T47D (cell line): ENCODE results near the gene TUBB4B.

Experiments
- DNase-seq, 2 experiments: peaks; one replicate each; pipeline versions ENCODE4 v3.0.0 to v3.0.0-alpha.2; 2011 to 2012; ENCODE audit warnings: low read depth in 1 of 2, low spot score in 1 of 2
- JUND ChIP-seq: IDR thresholded peaks from 2 replicates; pipeline ENCODE4 v1.6.1; 2012; ENCODE audit warnings: low read depth
- in situ Hi-C: cut with HindIII; loops from 2 replicates; pipeline ENCODE4 v1.10.0; 2016; ENCODE audit warnings: low sequenced_read_pairs, low pct_unique_long_range_greater_than_20kb

The TUBB4B gene

GRCh38 chr9:137247135-137247915 lies 6.2 kb downstream of the TUBB4B start:
- no peak for DNase-seq
- no peak for TF ChIP-seq JUND
- in situ Hi-C loops, result no loop called here

- in situ Hi-C loops, result no loop called here
These were observed 6.8 kb downstream of the TUBB4B start for GRCh38 chr9:137247916-137248175.

DNA sequence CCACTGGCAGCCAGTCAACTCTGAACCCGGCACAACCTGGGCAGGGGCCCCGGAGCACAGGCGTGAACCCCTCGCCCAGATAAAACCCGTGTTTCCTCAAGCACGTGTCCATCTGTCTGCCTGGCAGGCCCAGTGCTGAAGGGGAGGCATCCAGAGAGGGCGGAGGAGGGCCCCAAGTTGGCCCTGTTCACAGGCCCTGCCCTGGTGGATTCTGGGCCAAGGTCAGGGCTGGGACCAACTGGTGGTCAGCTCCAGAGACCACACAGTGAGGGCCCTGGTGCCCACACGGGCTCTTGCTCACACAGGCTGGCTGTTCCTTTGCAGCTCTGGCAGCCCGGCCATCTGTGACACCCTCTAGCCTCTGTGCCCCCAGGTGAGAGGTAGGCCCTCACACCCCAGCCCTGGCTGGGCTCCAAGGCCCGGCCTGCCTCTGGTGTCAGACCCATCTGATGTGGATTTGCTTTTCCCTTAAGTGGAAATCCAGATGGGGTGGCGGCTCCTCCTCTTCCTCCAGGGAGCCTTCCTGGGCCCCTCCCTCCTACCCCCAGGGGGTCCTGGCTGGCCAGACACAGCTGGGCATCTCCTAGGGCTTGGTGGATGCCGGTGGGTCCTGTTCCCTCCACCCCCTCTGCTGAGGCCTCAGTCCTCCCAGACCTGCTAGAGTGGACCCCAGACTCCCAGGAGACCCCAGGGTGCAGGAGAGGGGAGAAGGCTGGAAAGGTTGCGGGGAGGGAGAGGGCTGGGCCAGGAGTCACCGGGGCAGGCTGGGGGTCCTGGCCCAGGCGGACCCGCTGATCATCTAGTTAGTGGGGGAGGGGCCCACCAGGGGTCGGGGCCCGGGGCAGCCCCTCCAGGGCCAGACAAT lies 9.5 kb downstream of the TUBB4B start:
- in situ Hi-C loops, result no loop called here
- no peak for TF ChIP-seq JUND
- no peak for DNase-seq

More at GRCh38 chr9:137247916-137248175, 6.8 kb downstream of the TUBB4B start:
- no peak for TF ChIP-seq JUND
- DNase-seq, result no peak

- TF ChIP-seq JUND, result no peak
- in situ Hi-C loops, result no loop called here
- no peak for DNase-seq
These were observed 10.0 kb downstream of the TUBB4B start, which contains the start of gene STPG3 for GRCh38 chr9:137251194-137251461. TSS of gene STPG3 (plus strand) at chr9:137251286. CDS start at chr9:137251287, 1 bp downstream.

DNA sequence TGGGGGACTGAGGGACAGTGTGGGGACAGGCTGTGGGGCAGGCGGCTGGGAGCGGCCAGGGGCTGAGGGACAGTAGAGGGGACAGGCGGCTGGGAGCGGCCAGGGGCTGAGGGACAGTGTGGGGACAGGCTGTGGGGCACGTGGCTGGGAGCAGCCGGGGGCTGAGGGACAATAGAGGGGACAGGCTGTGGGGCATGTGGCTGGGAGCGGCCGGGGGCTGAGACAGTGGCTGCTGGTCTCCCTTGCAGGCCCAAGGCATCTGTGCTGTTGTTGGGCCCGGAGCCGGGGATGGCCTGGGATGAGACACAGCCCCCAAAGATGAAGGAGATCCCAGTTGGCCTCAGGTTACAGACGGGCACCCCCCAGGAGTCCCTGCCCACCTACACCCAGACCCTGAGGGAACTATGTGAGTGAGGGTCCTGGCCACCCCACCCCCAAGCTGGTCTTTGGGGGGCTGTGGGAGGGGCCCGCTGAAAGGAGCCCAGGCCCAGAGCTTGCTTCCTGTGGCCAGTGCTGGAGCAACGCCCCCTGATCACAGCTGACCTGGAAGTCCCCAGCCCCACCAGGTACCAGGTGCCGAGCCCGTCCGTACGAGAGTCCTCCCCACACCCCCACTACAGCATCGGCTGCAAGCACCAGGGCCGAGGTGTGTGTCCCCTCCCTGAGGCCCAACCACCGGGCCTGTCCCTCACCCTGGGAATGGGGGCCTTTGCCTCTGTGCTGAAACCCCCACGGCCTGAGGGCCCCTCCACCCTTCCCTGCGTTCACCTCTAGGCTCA lies 10.6 kb downstream of the TUBB4B start:
- no peak for TF ChIP-seq JUND
- DNase-seq, result no peak
- in situ Hi-C loops, result no loop called here

GRCh38 chr9:137252555-137253506 lies 11.7 kb downstream of the TUBB4B start:
- TF ChIP-seq JUND, result no peak
- no peak for DNase-seq
- in situ Hi-C loops, result no loop called here

DNA sequence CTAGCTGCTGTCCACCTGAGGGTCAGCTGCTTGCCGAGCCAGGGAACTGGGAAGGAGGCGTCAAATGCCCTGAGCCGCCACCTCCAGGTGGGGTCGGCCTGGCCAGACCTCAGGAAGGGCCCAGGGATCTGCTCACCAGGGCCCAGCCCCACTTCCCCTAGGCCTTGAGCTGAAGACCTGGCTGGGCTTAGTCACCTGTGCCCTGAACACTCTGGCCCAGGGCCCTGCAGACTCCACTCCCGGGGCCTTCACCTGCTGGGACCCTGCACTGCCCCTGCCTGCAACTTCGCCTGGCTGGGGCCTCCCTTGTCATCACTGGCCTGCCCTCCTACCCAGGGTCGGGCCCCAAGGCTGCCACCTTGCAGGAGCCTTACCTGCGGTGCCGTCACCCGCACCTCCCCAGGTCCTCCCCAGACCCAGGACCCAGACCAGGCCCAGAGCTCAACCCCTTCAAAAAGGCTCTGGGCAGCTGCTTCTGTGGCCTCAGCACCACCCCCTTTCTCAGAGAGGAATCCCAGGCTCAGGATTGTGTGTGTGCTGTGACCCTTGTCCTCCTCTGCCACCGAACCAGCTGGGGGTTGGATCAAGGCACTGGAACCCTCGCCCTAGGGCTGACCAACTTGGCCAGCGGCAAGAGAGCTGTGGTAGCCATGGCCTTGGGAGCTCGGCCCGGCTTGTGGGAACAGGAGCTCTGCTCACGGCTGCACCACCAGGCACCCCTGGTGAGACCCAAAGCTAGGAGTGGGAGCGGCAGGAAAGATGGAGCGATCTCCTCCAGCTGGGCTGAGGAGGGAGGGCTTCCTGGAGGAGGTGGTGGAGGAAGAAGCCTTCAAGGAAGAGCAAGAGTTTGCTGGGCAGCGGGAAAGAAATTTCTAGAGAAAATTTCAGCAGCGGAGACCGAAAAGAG lies 12.9 kb downstream of the TUBB4B start:
- no peak for DNase-seq
- in situ Hi-C loops, result no loop called here
- TF ChIP-seq JUND, result no peak

- in situ Hi-C loops, result no loop called here
- DNase-seq, result peak; percentile 96 to 100
- no peak for TF ChIP-seq JUND
These were observed 13.7 kb downstream of the TUBB4B start, which contains the start of gene NELFB for GRCh38 chr9:137254624-137255447. TSS of gene NELFB (plus strand) at chr9:137255327.

DNA sequence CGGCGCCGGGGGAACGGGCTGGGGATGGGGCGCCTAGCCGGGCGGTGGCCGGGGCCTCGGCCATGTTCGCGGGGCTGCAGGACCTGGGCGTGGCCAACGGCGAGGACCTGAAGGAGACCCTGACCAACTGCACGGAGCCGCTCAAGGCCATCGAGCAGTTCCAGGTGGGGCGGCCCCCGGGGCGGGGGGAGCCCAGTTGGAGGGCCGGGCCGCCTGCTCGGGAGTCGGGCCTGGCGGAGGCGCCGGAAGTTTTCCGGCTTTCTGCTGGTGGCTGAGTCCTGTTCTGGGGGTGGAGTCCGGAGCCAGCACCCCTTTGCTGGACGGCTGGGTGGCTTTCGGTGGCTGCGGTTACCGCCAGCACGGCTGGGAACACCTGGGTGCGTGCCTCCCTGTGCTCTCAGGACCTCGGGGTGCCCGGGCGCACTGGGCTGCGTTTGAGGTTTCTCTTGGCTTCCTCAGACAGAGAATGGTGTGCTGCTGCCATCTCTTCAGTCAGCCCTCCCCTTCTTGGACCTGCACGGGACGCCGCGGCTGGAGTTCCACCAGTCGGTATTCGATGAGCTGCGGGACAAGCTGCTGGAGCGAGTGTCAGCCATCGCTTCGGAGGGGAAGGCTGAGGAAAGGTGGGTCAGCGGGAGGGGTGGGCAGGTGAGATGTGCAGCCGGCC lies 14.5 kb downstream of the TUBB4B start:
- TF ChIP-seq JUND, result no peak
- in situ Hi-C loops, result no loop called here
- peak in 1 of 2 experiments; percentile 52 for DNase-seq

DNA sequence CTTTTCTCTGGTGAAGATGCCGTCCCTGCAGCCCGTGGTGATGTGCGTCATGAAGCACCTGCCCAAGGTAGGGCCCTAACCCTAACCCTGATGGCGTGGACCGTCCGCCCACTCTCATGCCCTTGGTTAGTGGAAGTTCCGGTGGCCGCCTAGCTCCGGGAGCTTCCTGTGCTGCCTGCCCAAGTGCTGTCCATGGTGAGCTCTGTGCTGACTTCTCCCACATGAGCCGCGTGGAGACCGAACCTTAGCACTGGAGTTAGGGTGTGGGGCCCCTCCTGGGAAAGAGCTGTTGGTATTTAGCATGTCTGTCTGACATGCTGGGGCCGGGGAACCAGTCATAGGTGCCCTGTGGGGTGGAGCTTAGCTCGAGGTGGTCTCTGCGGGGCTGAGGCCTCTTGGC lies 15.3 kb downstream of the TUBB4B start:
- in situ Hi-C loops, result no loop called here
- DNase-seq, result no peak
- TF ChIP-seq JUND, result no peak
